GM18873 (cell line): ENCODE results near the gene ITM2A.

Experiments
- ATAC-seq: cut with Tn5 transposase; IDR thresholded peaks from one replicate; pipeline ENCODE4 v1.9.1; 2021; ENCODE audit warnings: mild to moderate bottlenecking, moderate library complexity, moderate number of reproducible peaks; ENCODE audit not compliant: unreplicated experiment, low FRiP score

Gene ITM2A

DNA sequence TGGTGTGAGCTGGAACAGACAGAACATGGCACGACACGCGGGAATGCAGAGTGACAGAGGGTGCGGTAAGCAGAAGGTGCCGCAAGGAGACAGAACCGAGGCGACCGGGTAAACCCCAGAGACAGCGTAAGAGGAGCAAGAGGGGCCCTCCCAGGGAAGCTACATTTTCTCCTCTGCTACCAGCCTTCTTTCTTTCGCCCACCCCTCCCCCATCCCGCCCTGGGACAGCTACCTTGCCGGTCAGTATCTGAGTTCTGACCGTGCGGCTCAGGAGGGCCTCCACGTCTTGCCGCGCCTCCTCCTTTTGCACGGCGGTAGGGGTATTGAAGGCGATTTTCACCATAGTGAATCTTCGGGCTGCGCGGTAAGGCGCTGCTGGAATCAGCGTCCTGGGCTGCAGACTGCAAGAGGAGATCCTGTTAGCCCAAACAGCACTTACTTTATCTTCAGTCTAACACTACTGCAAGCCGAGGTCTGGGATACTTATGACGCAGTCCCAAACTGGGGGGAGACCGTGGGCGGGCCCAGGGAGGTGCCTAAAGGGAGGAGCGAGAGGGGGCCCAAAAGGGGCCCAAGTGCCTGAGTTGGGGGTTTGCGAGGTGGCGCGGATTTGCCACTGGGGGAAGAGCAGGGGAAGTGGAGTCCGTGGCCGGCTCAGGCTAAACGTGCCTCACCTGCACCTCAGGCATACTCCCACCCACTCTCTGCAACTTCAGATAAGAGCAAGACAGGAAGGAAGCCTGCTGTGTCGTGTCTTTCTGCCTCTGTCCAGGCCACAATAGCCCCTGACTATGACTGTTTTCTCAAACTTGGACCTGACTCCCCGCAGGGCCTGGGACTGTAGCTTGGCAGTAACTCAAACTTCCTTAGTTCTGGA is at the start of gene ITM2A:
Gene ITM2A, minus strand, starts transcription at position 462 of the 877 bp plus-strand sequence. Its CDS starts 119 bp downstream, at position 343.
- peak; percentile 53 for ATAC-seq

DNA sequence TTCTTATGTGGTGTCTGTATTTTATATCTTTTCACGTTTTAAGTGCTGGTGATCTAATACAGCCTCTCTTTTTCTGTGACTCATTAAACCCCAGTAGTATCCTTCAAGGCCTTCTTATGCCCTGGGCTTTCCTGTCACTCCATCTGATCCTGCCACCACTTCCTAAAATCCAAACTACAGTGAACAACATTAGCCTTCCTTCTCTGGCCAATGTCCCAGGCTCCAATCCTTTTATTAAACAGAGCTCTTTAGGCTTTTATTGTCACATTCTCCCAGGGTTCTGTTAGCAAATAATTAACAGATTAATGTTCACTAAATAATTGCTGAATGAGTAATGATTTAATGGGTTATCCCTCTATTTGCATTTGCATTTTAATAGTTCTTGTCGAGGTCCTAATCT is 47.9 kb upstream of the ITM2A start:
- ATAC-seq, result no peak

DNA sequence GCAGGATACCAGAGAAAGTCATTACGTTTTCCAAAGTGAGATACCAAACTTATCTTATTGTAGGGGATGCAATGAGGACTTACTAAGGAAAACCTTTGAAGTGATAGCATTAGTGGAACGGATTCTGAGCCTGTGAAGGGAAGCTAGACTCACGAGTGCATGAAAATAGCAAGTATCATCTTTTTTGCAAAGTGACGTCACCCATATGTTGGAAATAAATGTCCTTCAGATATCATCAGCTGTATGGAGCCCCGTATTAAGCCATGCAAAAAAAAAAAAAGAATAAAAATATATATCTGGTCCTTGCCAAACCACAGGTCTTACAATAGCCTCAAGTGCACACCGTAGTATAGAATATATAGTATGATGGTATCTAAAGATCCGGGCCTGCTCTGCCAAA is 46.8 kb upstream of the ITM2A start:
- ATAC-seq, result no peak

DNA sequence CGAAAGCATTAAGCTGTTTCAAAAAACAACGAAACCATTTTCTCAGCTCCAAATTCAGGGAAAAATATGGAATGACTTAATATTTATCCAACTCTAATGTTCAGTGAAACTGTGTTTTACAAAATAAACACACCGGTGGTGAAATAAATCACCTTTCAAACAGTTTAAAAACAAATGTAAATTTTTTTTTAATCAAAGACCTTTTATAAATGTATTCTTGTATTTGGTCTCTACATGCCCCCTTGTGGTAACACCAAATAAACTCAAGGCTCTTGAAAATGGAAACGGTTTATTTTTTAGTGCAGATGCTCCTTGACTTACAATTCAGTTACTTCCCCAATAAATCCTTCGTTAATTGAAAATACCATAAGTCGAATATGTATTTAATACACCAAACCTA is 45.8 kb upstream of the ITM2A start:
- ATAC-seq, result no peak

DNA sequence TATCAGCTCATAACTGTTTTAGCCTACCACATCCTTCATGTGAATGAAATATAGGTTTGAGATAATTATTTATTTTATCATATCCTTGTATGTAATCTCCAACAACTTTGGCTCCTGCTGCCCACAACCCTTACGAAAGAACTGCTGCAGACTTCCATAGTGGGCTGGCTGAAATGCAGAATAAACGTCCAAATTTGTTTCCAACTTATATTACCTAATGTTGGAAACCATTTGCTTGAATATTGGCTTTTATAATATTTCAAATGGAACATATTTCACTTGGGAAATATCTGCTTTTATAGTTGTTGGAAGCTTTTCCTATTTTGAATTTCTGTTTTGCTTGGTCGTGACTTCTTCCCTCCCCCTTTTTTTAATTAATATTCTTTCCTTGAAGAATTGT is 45.0 kb upstream of the ITM2A start:
- ATAC-seq, result no peak

DNA sequence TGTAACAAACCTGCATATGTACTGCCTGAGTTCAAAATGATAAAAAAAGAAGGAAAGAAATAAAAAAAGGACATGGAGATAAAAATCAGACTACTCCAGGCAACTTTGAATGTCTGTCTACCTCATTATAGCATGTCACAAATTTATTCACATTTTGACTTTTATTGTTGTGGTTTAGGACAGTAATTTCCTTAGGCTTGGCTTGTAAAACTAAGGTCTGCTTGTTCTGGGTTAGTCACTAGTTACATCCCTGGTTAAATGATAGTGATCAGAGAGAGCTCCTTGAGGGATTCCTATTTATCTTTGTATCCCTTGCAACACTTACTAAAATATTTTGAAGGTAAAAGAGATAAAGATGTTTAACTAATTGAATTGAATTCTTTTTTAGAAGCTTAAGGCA is 42.5 kb upstream of the ITM2A start:
- ATAC-seq, result no peak

DNA sequence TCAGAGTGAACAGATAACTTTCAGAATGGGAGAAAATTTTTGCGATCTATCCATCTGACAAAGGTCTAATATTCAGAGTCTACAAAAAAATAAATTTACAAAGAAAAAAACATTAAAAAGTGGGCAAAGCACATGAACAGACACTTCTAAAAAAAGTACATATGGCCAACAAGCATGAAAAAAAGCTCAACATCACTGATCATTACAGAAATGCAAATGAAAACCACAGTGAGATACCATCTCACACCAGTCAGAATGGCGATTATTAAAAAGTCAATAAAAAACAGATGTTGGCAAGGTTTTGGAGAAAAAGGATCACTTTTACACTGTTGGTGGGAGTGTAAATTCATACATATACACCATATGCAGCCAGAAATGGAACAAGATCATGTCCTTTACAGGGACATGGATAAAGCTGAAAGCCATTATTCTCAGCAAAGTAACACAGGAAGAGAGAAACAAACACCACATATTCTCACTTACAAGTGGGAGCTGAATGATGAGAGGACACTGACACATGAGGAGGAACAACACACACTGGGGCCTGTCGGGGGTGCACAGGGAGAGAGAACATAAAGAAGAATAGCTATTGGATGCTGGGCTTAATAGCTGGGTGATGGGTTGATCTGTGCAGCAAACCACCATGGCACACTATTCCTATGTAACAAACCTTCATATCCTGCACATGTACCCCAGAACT is 41.6 kb upstream of the ITM2A start:
- ATAC-seq, result no peak

DNA sequence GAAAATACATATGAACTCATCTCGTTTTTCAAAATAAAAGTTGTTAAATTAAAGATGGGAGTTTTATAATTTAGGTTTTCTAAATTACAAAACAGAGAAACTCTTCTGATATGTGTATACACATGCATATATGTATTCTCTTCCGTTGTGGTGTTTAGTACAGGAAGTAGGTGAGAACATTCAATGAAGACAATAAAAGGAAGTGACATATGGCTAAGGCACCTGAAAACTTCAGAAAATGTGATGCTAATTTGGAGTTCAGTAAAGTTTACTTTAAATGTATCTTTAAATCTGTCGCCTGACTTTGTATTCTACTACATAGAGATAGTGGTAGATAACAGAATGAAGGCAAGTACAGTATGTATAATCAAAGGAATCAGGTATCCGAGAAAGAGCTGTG is 33.5 kb upstream of the ITM2A start:
- no peak for ATAC-seq

DNA sequence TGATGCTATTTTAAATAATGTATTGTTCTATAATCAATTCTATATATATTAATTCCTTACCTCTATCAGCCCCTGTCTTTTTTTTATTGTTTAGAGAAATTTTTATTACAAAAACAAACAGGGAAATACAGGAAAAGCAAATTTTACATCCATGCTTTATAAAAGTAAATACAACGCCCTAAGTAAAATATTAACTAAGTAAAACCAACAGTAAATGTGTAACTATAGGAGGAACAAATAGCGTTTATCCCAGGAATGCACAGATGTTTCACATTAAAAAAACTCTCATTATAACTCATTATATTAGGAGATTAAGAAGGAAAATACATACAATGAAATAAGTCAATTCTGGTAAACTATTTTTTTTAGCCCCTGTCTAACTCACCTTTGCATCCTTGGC is 8.2 kb upstream of the ITM2A start:
- ATAC-seq, result no peak

DNA sequence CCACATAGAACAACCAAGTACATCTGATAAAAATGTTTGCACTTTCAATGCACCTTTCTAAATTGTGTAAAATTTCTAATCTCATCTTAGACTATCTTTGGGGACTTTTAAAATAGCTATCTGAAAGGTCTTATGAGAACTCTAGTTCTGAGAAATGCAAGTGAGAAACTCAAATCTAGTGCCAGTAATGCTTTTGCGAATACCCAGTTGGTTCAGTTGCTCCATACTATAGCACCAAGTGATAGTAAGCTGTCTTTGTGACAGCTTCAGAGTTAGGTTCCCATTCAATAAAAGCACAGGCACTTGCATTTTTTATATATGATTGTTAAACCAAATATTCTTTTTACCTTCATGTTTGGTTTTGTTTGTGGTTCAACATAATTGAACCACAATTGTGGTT is 4.5 kb upstream of the ITM2A start:
- no peak for ATAC-seq

DNA sequence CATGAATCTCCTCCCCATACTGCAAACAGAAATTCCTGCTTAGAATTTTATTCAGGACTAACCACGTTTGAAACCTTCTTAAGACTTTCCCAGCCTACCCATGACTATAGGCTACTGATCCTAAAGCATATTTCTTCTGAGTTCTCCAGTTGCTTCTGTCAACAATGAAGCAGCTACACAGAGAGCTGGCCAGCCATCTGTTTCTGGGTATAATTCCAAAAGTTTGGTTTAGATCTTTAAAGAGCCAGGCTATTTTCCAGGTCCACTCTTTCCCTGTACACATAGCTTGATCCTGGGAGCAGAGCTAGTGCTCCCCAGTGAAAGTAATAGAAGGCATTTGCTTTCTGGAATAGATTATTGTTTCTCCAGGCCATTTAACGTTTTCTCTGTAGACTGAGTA is 4.0 kb upstream of the ITM2A start:
- no peak for ATAC-seq

DNA sequence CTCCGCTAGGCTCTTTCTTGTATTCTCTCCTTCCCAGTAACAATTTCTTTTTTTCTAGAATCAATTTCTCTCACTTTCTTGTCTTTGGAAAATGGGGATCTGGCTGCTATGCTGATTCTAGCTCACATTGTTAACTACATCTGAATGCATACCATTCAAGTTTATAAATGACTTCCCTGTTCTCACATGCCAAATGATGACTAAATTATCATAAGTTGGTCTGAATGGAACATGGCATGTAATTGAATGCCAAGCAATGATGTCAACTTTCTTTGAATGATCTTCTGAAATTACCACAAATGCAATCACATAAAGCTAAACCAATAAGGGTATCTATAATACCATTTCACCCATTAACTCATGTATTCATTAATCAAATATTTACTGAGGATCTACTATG is 2.7 kb upstream of the ITM2A start:
- no peak for ATAC-seq

DNA sequence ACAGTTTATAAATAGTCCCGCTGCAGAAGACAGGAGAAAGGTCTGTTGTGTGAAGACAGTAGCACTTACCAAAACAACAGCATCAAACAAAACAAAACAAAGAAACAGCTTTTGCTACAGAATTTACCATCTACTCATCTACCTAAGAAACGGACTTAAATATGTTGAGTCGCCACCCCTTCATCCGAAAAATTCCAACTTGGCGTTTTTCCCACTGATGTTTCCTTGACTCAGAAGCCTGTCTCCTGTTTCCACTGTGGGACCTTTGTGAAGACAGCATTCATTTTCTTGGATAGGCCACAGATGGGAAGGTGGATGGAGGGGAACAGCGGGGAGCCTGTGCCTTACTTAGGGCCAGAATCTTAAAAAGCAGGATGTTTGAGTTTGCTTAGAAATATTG is 1.3 kb upstream of the ITM2A start:
- ATAC-seq, result no peak

DNA sequence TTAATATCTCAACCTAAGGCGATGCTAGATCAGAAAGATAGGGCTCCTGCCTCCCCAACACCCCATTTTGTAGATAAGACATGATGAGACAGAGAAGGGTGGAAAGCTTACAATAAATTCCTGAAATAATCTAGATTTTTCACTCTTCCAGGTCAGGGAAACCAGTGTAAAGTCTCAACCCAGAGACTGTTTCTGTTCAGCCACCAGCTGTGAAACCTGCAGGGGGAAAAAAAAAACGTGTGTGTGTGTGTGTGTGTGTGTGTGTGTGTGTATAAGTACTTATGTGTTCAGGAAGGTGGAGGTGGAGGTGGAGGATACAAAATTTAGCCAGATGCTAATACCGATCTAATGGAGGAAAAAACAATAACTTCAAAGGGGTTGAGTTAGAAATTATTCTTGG is 773 bp upstream of the ITM2A start:
- ATAC-seq, result no peak

DNA sequence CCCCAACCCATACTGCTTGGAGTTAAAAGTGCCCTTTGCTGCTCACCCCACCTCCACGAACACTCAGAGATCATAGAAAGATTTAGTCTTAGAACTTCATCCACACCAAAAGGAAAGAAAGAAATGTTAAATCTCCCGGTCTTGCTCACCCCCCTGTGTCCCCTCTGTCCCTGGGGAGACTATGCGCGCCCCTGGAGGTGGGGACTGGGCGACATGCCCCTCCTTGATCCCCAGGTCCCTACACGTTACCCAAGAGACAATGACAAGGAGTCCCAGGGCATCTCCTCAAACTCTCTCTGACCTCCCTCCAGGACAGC is 620 bp downstream of the ITM2A start:
- ATAC-seq, result no peak

DNA sequence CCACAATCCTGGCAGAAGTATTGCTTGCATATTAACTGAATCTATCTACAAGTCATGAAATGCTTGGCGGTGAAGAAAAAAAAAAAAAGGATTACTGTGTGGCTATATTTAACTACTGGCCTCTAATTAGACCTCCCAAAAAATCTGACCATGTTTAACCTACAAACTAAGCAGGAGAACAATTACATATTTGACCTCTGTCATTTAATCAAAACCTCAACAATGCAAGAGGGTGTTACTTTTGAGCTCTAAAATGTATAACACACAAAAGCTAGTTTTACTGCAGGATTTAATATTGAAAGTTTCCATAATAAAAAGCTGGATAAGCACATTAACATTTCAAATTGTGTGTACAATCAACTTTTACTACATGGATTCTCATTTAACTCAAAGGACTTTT is 1.5 kb downstream of the ITM2A start:
- ATAC-seq, result no peak

DNA sequence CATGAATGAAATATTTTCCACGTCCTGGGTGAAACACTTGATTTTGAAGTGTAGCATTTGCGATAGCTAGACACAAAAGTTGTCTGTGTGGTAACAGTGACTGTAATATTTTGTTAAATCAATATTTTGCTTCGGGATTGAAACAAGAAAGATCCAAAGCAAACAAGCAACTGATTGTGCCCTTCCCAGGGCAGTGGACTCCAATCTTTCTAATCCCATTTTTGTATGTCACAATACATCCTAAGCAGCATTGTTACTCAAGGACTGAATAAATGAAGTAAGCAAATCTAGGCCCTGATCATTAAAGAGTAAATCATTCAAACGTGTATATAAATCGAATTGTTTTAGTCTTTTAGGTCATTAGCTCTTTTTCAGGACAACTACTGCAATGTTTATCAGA is 2.8 kb downstream of the ITM2A start:
- ATAC-seq, result no peak

DNA sequence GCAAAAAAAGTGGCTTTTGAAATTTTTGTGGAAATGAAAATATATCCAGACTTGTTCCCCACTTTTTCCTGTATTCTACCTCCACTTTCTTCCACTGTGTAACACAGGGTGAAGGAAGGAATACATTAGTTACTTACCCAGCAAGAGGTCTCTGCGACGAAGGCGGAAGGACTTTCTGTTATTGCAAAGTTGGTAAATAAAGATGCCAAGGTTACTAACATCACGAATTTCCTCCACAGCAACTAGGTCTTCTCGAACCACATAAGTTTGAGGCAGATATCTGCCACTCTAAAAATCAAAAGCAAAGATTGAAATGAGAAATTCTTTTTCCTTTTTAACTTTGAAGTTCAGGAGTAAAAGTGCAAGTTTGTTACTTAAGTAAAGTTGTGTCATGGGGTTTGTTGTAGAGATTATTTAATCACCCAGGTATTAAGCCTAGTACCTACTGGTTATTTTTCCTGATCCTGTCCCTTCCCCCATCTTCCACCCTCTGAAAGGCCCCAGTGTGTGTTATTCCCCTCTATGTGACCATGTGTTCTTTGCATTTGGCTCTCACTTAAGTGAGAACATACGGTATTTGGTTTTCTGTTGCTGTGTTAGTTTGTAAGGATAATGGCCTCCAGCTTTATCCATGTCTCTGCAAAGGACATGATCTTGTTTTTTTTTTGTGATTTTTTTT is 5.8 kb downstream of the ITM2A start:
- ATAC-seq, result no peak

DNA sequence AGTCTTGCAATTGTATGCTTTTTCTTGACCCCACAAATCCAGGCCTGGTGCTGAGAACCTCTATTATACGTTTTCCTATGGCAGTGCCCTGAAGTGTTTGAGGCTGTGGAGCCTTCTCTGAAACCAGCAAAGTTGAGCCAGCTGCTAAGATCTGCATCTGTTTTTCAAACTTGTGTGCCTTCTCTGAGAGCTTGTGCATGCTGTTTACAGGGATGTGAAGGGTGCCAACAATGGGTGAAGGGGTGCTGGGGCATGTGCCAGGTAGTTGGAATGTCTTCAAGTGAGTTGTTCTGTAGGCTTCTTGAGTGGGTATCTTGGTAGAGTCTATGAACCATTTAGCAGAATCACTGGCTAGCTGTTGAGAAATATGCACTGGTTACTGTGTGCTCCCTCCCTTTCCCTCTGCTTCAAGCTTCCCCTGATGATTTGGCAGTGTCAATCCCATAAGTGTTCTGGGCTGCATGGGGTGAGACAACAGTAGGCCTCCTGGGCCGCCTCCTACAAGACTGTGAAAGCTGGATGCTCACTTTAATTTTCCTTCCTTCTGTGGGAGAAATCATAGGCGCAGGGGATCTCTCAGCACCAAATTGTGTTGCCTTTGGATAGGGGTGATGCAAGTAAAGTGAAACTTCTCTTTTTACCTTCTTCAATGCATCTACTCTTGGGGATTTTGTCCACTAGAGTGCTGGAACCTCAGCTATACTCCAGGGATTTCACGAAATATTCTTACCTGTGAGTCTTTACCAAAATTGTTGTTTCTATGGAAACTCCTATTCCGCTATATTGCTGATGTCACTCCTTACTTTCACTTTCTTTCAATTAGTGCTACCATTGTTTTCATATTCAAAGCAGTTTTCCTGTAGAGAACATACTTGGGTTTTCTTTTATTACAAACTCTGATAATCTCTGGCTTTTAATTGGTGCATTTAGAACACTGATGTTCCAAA is 30.0 kb downstream of the ITM2A start:
- ATAC-seq, result no peak

DNA sequence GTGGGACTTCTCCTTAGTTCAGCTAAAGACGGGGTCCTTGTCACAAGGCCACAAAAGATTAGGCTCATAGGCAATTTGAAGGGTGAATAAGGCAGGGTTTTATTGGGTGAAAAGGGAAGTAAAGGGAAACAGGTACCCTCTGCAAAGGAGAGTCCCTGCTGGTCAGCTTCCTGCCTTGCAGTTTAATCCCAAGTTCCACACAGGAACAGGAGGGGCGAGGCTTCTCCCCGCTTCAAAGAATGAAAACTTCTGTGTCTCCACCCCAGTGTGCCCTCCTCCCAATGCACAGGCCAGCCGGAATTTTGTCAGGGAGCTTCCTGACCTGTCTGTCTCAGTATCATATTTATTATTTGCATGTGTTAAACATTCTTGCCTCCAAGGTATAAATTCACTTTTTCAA is 37.1 kb downstream of the ITM2A start:
- ATAC-seq, result no peak
